ENCODE data around the gene PRKN. TPM values are rescaled to one million over a fixed set of nuclear protein-coding genes. Genes with fewer than 3 reads are reported as not detected.

Gene PRKN
- total RNA-seq, 2 donors from 2014 or later: 3.3 to 4.8 TPM

- Histone ChIP-seq H3K36me3 (ENCODE audit: control insufficient read depth, insufficient read depth, low read length) (no peaks in the 10 kb centered on the region), H3K4me3 (ENCODE audit: low read length) (no peak overlapping the region), H3K27me3 (ENCODE audit: control insufficient read depth, insufficient read depth, low read length, poor library complexity, severe bottlenecking) (no peaks in the 10 kb centered on the region), H3K27ac (ENCODE audit: low read depth, low read length) (no peak overlapping the region), H3K9ac (ENCODE audit: extremely low read depth, low read length, poor library complexity, severe bottlenecking) (no peak overlapping the region), H3K9me3 (ENCODE audit: control insufficient read depth, low read length) (no peaks in the 10 kb centered on the region), H3K4me1 (ENCODE audit: control insufficient read depth, insufficient read depth, low read length) (no peaks in the 10 kb centered on the region)
- TF ChIP-seq, protein P1, sequence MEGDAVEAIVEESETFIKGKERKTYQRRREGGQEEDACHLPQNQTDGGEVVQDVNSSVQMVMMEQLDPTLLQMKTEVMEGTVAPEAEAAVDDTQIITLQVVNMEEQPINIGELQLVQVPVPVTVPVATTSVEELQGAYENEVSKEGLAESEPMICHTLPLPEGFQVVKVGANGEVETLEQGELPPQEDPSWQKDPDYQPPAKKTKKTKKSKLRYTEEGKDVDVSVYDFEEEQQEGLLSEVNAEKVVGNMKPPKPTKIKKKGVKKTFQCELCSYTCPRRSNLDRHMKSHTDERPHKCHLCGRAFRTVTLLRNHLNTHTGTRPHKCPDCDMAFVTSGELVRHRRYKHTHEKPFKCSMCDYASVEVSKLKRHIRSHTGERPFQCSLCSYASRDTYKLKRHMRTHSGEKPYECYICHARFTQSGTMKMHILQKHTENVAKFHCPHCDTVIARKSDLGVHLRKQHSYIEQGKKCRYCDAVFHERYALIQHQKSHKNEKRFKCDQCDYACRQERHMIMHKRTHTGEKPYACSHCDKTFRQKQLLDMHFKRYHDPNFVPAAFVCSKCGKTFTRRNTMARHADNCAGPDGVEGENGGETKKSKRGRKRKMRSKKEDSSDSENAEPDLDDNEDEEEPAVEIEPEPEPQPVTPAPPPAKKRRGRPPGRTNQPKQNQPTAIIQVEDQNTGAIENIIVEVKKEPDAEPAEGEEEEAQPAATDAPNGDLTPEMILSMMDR (conservative IDR thresholded peaks at IDR 0.05): no peak
- Mint-ChIP-seq H3K9me3 (no peaks in the 10 kb centered on the region), H3K4me3 (no peak overlapping the region), H3K4me1 (peaks cover 7% of the 10 kb centered on the region), H3K27ac (no peak overlapping the region), H3K27me3 (ENCODE audit: insufficient read depth) (peaks cover 2% of the 10 kb centered on the region), H3K36me3 (ENCODE audit: low read depth) (no peaks in the 10 kb centered on the region)
- no peak for DNase-seq
- WGBS, 2 experiments (ENCODE audit: insufficient coverage in 1 of 2, insufficient read length in 1 of 2): 93 to 94% methylated on average over 3 to 12 of the region's 12 CpGs
Measured at GRCh38 chr6:161378115-161378514, 1349.5 kb downstream of the PRKN start.

DNA sequence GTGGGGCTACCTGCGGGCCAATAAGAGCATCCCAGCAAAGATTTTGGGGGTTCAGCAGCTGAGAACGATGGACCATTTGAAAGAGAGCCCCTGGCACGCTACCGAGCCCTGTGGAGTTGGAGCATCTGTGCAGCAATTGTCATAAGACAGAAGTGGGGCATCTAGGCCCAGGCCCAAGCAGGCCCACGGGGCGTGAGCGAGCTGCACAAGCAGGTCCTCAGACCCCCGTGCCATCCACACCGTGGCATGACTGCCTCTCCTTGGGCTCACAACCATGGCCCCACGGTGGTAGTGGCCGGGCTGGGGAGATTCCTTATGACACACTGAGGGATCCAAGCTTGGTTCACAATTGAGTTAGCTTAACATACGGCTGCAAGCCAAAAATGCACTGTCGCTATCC is 1350.5 kb downstream of the PRKN start:
- peaks cover 7% of the 10 kb centered on the region for H3K4me1 Mint-ChIP-seq
- no peak overlapping the region for H3K4me3 Mint-ChIP-seq
- Histone ChIP-seq H3K27me3 (ENCODE audit: control insufficient read depth, insufficient read depth, low read length, poor library complexity, severe bottlenecking) (no peaks in the 10 kb centered on the region), H3K27ac (ENCODE audit: low read depth, low read length) (no peak overlapping the region), H3K9ac (ENCODE audit: extremely low read depth, low read length, poor library complexity, severe bottlenecking) (no peak overlapping the region), H3K36me3 (ENCODE audit: control insufficient read depth, insufficient read depth, low read length) (no peaks in the 10 kb centered on the region), H3K4me3 (ENCODE audit: low read length) (no peak overlapping the region), H3K4me1 (ENCODE audit: control insufficient read depth, insufficient read depth, low read length) (no peaks in the 10 kb centered on the region), H3K9me3 (ENCODE audit: control insufficient read depth, low read length) (no peaks in the 10 kb centered on the region)
- no peaks in the 10 kb centered on the region for H3K9me3 Mint-ChIP-seq
- H3K27ac Mint-ChIP-seq: no peak overlapping the region
- TF ChIP-seq, protein P1 (conservative IDR thresholded peaks at IDR 0.05): no peak
- no peaks in the 10 kb centered on the region for H3K36me3 Mint-ChIP-seq (ENCODE audit: low read depth)
- H3K27me3 Mint-ChIP-seq (ENCODE audit: insufficient read depth): peaks cover 2% of the 10 kb centered on the region
- no peak for DNase-seq
- 94 to 98% methylated on average over 8 to 13 of the region's 13 CpGs for WGBS, 2 experiments (ENCODE audit: insufficient coverage in 1 of 2, insufficient read length in 1 of 2)

DNA sequence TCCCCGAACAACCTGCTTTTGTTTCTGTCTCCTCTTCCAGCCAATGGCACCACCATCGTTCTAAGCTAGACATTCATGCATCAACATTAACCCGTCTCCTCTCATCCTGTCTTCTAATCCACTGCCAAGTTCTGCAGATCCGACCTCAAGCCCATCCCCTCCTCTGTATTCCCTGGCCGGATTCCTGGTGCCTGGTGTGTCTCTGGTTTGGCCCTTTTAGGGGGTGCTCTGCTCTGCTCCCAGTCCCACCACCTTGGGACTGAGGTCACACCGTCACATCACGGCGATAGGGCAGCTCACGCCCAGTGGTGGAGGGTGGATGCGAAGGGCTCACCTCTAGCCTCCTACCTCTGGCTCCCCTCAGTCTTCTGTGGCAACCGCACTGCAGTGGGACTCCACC is 1351.2 kb downstream of the PRKN start:
- H3K4me1 ChIP-seq (ENCODE audit: control insufficient read depth, insufficient read depth, low read length): no peaks in the 10 kb centered on the region
- no peaks in the 10 kb centered on the region for H3K9me3 Mint-ChIP-seq
- H3K9me3 ChIP-seq (ENCODE audit: control insufficient read depth, low read length): no peaks in the 10 kb centered on the region
- no peaks in the 10 kb centered on the region for H3K27me3 ChIP-seq (ENCODE audit: control insufficient read depth, insufficient read depth, low read length, poor library complexity, severe bottlenecking)
- H3K36me3 Mint-ChIP-seq (ENCODE audit: low read depth): no peaks in the 10 kb centered on the region
- peaks cover 7% of the 10 kb centered on the region for H3K4me1 Mint-ChIP-seq
- H3K9ac ChIP-seq (ENCODE audit: extremely low read depth, low read length, poor library complexity, severe bottlenecking): no peak overlapping the region
- no peak overlapping the region for H3K27ac Mint-ChIP-seq
- 94 to 100% methylated on average over 5 to 11 of the region's 11 CpGs for WGBS, 2 experiments (ENCODE audit: insufficient coverage in 1 of 2, insufficient read length in 1 of 2)
- no peak overlapping the region for H3K27ac ChIP-seq (ENCODE audit: low read depth, low read length)
- no peak overlapping the region for H3K4me3 ChIP-seq (ENCODE audit: low read length)
- H3K4me3 Mint-ChIP-seq: no peak overlapping the region
- no peaks in the 10 kb centered on the region for H3K36me3 ChIP-seq (ENCODE audit: control insufficient read depth, insufficient read depth, low read length)
- no peak for DNase-seq
- TF ChIP-seq, protein P1 (conservative IDR thresholded peaks at IDR 0.05): no peak
- peaks cover 2% of the 10 kb centered on the region for H3K27me3 Mint-ChIP-seq (ENCODE audit: insufficient read depth)

All from endodermal cell (in vitro differentiated cells).